Measurements from ENCODE around the gene CNTNAP5.

DNA sequence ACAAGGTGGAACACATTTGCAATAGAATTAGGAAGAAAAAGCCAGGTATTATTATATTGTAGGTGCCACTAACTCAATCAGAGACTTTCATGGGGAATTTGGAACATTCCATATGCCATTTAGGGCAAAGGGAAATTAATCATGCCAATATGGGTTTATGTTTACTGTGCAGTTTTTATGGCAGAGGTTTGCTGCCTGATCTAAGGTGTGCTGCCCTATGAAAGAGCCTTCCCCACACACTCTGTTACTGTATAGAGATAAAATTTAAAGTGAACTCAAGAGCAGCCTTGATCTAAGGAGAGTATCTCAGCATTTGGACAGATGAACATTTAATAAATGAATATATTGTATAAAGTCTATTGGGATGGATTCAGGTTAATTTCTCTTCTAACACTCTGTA, 771.6 kb downstream of the CNTNAP5 start:
- no peak for TF ChIP-seq POLR2A (IDR thresholded peaks at IDR 0.05)
- TF ChIP-seq, protein P1, sequence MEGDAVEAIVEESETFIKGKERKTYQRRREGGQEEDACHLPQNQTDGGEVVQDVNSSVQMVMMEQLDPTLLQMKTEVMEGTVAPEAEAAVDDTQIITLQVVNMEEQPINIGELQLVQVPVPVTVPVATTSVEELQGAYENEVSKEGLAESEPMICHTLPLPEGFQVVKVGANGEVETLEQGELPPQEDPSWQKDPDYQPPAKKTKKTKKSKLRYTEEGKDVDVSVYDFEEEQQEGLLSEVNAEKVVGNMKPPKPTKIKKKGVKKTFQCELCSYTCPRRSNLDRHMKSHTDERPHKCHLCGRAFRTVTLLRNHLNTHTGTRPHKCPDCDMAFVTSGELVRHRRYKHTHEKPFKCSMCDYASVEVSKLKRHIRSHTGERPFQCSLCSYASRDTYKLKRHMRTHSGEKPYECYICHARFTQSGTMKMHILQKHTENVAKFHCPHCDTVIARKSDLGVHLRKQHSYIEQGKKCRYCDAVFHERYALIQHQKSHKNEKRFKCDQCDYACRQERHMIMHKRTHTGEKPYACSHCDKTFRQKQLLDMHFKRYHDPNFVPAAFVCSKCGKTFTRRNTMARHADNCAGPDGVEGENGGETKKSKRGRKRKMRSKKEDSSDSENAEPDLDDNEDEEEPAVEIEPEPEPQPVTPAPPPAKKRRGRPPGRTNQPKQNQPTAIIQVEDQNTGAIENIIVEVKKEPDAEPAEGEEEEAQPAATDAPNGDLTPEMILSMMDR (IDR thresholded peaks at IDR 0.05) = no peak
